OCI-LY3 (cell line): Measurements from ENCODE around the gene ARMC3.

ENCODE experiments used
- H2AFZ ChIP-seq: fragments of 200-600, 300-600 bp; shearing (Covaris generic); 2 replicates; pipeline ENCODE4 v1.6.0; 2014; ENCODE audit warnings: antibody characterized with exemption, low read depth, low read length
- H3K27ac ChIP-seq: fragments of 200-600, 300-600 bp; sonication (generic); 2 replicates; pipeline ENCODE4 v1.5.1; 2014; ENCODE audit warnings: mild to moderate bottlenecking, low read length, moderate library complexity, mixed read lengths
- H3K27me3 ChIP-seq: fragments of 200-600, 300-600 bp; sonication (generic); 2 replicates; pipeline ENCODE4 v1.6.1; 2014; ENCODE audit warnings: low read depth, low read length, mixed read lengths
- H3K36me3 ChIP-seq: fragments of 200-600, 300-600 bp; sonication (generic); replicated peaks from 2 replicates; pipeline ENCODE3; 2014; ENCODE audit warnings: low read depth, low read length, mixed read lengths
- H3K4me1 ChIP-seq: fragments of 300-600, 200-600 bp; sonication (generic); 2 replicates; pipeline ENCODE4 v1.6.1; 2014; ENCODE audit warnings: low read length, mixed read lengths
- H3K4me2 ChIP-seq: fragments of 200-600, 300-600 bp; sonication (generic); 2 replicates; pipeline ENCODE4 v1.6.1; 2014; ENCODE audit warnings: low read length, mixed read lengths
- H3K4me3 ChIP-seq: fragments of 300-600, 200-600 bp; sonication (generic); 2 replicates; pipeline ENCODE4 v1.5.1; 2014; ENCODE audit warnings: antibody characterized with exemption, mild to moderate bottlenecking, low read length, moderate library complexity
- H3K79me2 ChIP-seq: fragments of 300-600, 200-600 bp; shearing (Covaris generic); 2 replicates; pipeline ENCODE4 v1.6.1; 2014; ENCODE audit warnings: mild to moderate bottlenecking, low read length, mixed read lengths
- H3K9ac ChIP-seq: fragments of 300-600, 200-600 bp; shearing (Covaris generic); 2 replicates; pipeline ENCODE4 v1.6.0; 2014; ENCODE audit warnings: mild to moderate bottlenecking, low read length, moderate library complexity
- H3K9me3 ChIP-seq: fragments of 200-600, 300-600 bp; shearing (Covaris generic); 2 replicates; pipeline ENCODE4 v1.6.1; 2014; ENCODE audit warnings: low read length, mixed read lengths; ENCODE audit not compliant: insufficient read depth
- H4K20me1 ChIP-seq: fragments of 200-600, 300-600 bp; sonication (generic); 2 replicates; pipeline ENCODE4 v1.6.1; 2016; ENCODE audit warnings: low read length, mixed read lengths; ENCODE audit not compliant: insufficient read depth
- EZH2phosphoT487 ChIP-seq: fragments of 200-600 bp; shearing (Covaris generic); IDR thresholded peaks from 2 replicates; pipeline ENCODE4 v1.6.1; 2018; ENCODE audit warnings: antibody characterized with exemption, mixed run types, low read depth
- TF ChIP-seq, protein P1 (sequence below): fragments of 200-600, 300-600 bp; sonication (generic); IDR thresholded peaks from 2 replicates; pipeline ENCODE4 v1.5.1; 2014; ENCODE audit warnings: antibody characterized with exemption, low read length, low read depth

Gene ARMC3

DNA sequence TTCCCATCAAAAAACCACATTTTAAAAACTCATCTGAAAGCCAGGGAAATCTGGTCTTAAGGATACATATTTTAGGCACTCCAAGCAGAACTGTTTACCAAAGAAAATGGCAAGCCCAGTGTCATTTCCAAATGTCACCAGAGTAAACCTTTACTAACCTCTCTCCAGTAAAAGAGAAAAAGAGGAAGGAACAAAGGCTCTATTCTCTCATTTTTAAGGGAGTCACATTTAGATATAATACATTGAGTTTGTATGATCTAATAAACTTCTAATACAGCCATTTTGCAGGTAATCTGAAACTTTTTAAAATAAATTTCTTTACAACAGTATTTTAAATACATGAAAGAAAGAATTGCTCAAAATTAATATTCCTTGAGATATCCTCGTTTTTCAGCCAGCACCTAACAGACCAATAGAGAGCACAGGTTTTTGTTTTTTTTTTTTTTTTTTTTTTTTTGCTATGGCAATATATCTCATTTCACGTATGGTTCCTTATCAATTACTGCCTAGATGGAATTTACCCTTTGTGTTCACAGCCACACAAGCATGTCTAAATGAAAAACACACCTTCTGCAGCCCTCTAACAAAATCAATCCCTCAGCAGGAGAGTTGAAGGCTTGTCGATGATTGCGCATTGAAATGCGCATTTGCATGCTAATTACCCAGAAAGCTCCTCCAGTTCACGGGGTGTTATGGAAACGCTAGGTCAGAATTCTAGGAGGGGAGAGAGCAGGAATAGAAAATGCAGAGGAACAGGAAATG lies 127.8 kb downstream of the ARMC3 start:
- Histone ChIP-seq H3K27ac (no peak overlapping the region), H3K27me3 (no peaks in the 10 kb centered on the region), H4K20me1 (no peaks in the 10 kb centered on the region), H2AFZ (no peak overlapping the region), H3K4me3 (no peak overlapping the region), H3K4me1 (no peaks in the 10 kb centered on the region), H3K9me3 (no peaks in the 10 kb centered on the region), H3K79me2 (no peaks in the 10 kb centered on the region), H3K9ac (no peak overlapping the region), H3K36me3 (no peaks in the 10 kb centered on the region), H3K4me2 (no peak overlapping the region)
- TF ChIP-seq, protein P1, sequence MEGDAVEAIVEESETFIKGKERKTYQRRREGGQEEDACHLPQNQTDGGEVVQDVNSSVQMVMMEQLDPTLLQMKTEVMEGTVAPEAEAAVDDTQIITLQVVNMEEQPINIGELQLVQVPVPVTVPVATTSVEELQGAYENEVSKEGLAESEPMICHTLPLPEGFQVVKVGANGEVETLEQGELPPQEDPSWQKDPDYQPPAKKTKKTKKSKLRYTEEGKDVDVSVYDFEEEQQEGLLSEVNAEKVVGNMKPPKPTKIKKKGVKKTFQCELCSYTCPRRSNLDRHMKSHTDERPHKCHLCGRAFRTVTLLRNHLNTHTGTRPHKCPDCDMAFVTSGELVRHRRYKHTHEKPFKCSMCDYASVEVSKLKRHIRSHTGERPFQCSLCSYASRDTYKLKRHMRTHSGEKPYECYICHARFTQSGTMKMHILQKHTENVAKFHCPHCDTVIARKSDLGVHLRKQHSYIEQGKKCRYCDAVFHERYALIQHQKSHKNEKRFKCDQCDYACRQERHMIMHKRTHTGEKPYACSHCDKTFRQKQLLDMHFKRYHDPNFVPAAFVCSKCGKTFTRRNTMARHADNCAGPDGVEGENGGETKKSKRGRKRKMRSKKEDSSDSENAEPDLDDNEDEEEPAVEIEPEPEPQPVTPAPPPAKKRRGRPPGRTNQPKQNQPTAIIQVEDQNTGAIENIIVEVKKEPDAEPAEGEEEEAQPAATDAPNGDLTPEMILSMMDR, result no peak
- TF ChIP-seq EZH2phosphoT487, result no peak

DNA sequence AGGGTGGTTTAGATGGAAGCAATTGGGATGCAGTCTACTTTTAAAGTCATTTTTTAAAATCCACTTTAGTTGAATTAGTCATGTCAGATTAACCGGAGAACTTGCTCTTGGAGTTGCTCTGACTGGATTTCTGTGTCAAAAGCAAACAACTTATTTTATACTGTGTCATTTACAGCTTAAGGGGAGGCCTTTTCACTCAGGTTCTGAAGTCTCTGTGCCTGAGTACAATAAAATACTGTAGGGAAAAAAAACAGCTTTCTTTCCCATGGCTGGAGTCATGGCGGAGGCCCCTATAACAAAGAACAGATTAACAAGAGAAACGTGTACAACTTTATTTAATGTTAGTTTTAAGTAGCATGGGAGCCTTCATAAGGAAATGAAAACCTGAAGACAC lies 128.3 kb downstream of the ARMC3 start:
- H3K9ac ChIP-seq, result no peak overlapping the region
- no peaks in the 10 kb centered on the region for H4K20me1 ChIP-seq
- TF ChIP-seq, protein P1, result no peak
- no peak for TF ChIP-seq EZH2phosphoT487
- H3K9me3 ChIP-seq, result no peaks in the 10 kb centered on the region
- no peak overlapping the region for H3K27ac ChIP-seq
- no peak overlapping the region for H3K4me2 ChIP-seq
- H3K36me3 ChIP-seq, result no peaks in the 10 kb centered on the region
- H3K79me2 ChIP-seq, result no peaks in the 10 kb centered on the region
- H3K4me1 ChIP-seq, result no peaks in the 10 kb centered on the region
- H2AFZ ChIP-seq, result no peak overlapping the region
- H3K27me3 ChIP-seq, result no peaks in the 10 kb centered on the region
- H3K4me3 ChIP-seq, result no peak overlapping the region

DNA sequence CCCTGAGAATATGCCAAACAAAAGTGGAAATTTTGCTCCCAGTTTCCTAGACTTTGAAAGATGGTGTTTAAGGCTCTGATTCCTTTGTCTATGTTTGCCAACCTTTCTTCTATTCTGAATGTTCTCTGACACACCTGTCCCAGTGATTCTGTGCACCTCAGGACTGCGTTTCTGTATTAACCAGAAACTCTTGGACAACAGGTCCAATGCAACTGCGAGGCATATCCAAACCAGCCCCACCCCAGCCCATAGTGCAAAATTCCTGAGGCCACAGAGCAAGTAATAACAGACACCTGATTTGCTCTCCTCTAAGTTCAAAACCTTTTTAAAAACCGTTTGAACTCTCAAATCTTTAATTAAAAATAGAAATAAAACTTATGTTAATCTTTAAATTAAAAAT lies 130.5 kb downstream of the ARMC3 start:
- Histone ChIP-seq H3K9me3 (no peaks in the 10 kb centered on the region), H3K27ac (no peak overlapping the region), H3K27me3 (no peaks in the 10 kb centered on the region), H3K79me2 (no peaks in the 10 kb centered on the region), H4K20me1 (no peaks in the 10 kb centered on the region), H3K4me3 (no peak overlapping the region), H2AFZ (no peak overlapping the region), H3K4me1 (no peaks in the 10 kb centered on the region), H3K9ac (no peak overlapping the region), H3K4me2 (no peak overlapping the region), H3K36me3 (no peaks in the 10 kb centered on the region)
- TF ChIP-seq, protein P1, result no peak
- no peak for TF ChIP-seq EZH2phosphoT487

DNA sequence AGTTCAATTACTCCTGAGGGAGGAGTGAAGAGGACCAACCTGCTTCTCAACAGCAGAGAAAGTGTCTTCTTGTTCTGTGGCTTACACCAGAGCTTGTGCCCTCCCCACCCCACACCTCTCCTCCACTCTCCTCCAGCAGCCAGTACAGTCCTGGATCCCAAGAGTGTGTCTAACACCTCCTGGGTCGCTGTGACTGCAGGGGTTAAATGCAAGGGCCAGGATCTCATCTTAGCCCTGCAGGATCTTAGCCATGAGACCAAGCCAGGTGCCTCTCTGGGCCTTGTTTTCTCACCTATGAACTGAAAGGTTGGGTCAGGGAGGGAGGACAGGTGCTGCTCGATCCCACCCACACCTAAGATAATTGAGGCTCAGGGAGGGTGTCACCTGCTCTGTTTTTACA lies 133.1 kb downstream of the ARMC3 start:
- no peaks in the 10 kb centered on the region for H3K4me1 ChIP-seq
- H3K36me3 ChIP-seq, result no peaks in the 10 kb centered on the region
- no peak overlapping the region for H2AFZ ChIP-seq
- TF ChIP-seq EZH2phosphoT487, result no peak
- TF ChIP-seq, protein P1, result no peak
- H3K9me3 ChIP-seq, result no peaks in the 10 kb centered on the region
- no peak overlapping the region for H3K4me2 ChIP-seq
- H3K27ac ChIP-seq, result no peak overlapping the region
- no peak overlapping the region for H3K4me3 ChIP-seq
- no peak overlapping the region for H3K9ac ChIP-seq
- no peaks in the 10 kb centered on the region for H3K79me2 ChIP-seq
- H4K20me1 ChIP-seq, result no peaks in the 10 kb centered on the region
- no peaks in the 10 kb centered on the region for H3K27me3 ChIP-seq
